Adrenal gland (tissue), 5 donors: ENCODE measurements around the gene SLC43A2.

Experiments used
- POLR2A ChIP-seq, 2 donors: fragments of 450-650 bp; IDR thresholded peaks; one replicate each; pipeline ENCODE4 v1.6.1; 2017; ENCODE audit warnings: antibody characterized with exemption in 2 of 2, mild to moderate bottlenecking in 2 of 2, moderate library complexity in 1 of 2
- TF ChIP-seq, protein P1 (sequence below), 6 experiments: fragments of 450-650 bp in 4 of 6; fragments of 200-600 bp in 2 of 6; sonication (generic) in 1 of 6; IDR thresholded peaks; 1 replicate in 5 of 6; 2 replicates in 1 of 6; pipeline versions ENCODE4 v1.5.1 to v1.8.0; 2016 to 2021; ENCODE audit warnings: antibody characterized with exemption in 6 of 6, mild to moderate bottlenecking in 2 of 6, moderate library complexity in 1 of 6
- donor health status: DM: no; HTN: no; CAD: no.

DNA sequence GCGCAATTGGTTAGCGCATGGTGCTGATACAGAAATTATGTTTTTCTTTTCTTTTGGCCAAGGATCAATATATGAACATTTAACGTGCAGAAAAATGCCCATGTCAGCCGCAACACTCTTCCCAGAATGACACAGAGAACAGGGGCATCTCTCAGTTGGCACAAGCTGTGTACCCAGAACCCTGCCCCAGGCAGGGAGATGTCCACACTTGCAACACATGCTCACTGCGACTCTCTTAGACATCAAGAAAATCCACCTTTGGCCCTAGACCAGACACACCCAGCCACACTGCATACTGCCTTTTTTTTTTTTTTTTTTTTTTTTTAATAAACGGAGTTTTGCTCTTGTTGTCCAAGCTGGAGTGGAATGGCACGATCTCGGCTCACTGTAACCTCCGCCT, 83.0 kb downstream of the SLC43A2 start:
- TF ChIP-seq POLR2A (IDR thresholded peaks at IDR 0.05) = no peak
- TF ChIP-seq, protein P1, sequence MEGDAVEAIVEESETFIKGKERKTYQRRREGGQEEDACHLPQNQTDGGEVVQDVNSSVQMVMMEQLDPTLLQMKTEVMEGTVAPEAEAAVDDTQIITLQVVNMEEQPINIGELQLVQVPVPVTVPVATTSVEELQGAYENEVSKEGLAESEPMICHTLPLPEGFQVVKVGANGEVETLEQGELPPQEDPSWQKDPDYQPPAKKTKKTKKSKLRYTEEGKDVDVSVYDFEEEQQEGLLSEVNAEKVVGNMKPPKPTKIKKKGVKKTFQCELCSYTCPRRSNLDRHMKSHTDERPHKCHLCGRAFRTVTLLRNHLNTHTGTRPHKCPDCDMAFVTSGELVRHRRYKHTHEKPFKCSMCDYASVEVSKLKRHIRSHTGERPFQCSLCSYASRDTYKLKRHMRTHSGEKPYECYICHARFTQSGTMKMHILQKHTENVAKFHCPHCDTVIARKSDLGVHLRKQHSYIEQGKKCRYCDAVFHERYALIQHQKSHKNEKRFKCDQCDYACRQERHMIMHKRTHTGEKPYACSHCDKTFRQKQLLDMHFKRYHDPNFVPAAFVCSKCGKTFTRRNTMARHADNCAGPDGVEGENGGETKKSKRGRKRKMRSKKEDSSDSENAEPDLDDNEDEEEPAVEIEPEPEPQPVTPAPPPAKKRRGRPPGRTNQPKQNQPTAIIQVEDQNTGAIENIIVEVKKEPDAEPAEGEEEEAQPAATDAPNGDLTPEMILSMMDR (IDR thresholded peaks at IDR 0.05) = no peak
